HepG2 (cell line): ENCODE measurements around the gene STX4. TPM values are rescaled to one million over a fixed set of nuclear protein-coding genes. Genes with fewer than 3 reads are reported as not detected.

Experiments
- ATAC-seq: fragments of 200-7000 bp; cut with Tn5 transposase; 3 replicates; pipeline ENCODE4 v1.9.1; 2020; ENCODE audit warnings: mild to moderate bottlenecking, moderate library complexity
- BruUV-seq: library from RNA; stranded (reverse); fragments of 400-500 nt; replicated peaks from 2 replicates; lab custom pipeline; 2021; lab: Mats Ljungman, UMichigan
- CTCF ChIA-PET: fragments of 300-600 bp; formaldehyde crosslinking; extraction: SDS; loops from one replicate; lab custom pipeline; 2021; ENCODE audit warnings: low total read pairs, inconsistent platforms, low intra/inter-chr PET ratio; lab: Yijun Ruan, JAX
- POLR2A ChIA-PET: fragments of 350-600 bp; sonication (Branson Sonifier 250); formaldehyde crosslinking; loops from one replicate; lab custom pipeline; 2020; ENCODE audit warnings: antibody characterized with exemption, inconsistent platforms; lab: Yijun Ruan, JAX
- DNase-seq: peaks from one replicate; pipeline ENCODE4 v3.0.0-alpha.2; 2015; ENCODE audit warnings: low spot score
- FAIRE-seq: peaks from 3 replicates; lab custom pipeline; 2011; peaks lifted over from hg19 to GRCh38; lab: Jason Lieb, UNC
- H2AFZ ChIP-seq: one replicate; pipeline ENCODE4 v1.6.1; 2011; ENCODE audit warnings: low read length, inconsistent platforms
- H3K27ac ChIP-seq: fragments of 300-600 bp; 3 replicates; pipeline ENCODE4 v1.8.0; 2011; ENCODE audit warnings: mixed run types, mild to moderate bottlenecking, mixed read lengths, low read length, inconsistent platforms; ENCODE audit not compliant: insufficient read depth; ENCODE audit errors: extremely low read length
- H3K27me3 ChIP-seq, 2 experiments: fragments of 200-600 bp in 1 of 2; 2 replicates in 1 of 2; 3 replicates in 1 of 2; pipeline versions ENCODE4 v1.6.0 to v1.8.0; 2011; ENCODE audit warnings: low read length in 2 of 2, mild to moderate bottlenecking in 2 of 2, moderate library complexity in 2 of 2, inconsistent platforms in 1 of 2; ENCODE audit not compliant: insufficient read depth in 2 of 2, control insufficient read depth in 1 of 2
- H3K36me3 ChIP-seq, 2 experiments: fragments of 200-600 bp in 1 of 2; replicated peaks in 1 of 2; 2 replicates in 1 of 2; 3 replicates in 1 of 2; pipeline versions ENCODE4 v1.5.1 to v1.8.0; 2011; ENCODE audit warnings: low read length in 2 of 2, inconsistent platforms in 1 of 2; ENCODE audit not compliant: insufficient read depth in 2 of 2, control insufficient read depth in 1 of 2
- H3K4me1 ChIP-seq: 2 replicates; pipeline ENCODE4 v1.5.1; 2012; ENCODE audit warnings: low read length, inconsistent platforms; ENCODE audit not compliant: insufficient read depth
- H3K4me2 ChIP-seq: 2 replicates; pipeline ENCODE4 v1.6.0; 2011; ENCODE audit warnings: low read depth, low read length, inconsistent platforms
- H3K4me3 ChIP-seq, 3 experiments: fragments of 200-600 bp in 1 of 3; sonication (generic), shearing (Covaris generic) in 1 of 3; replicated peaks in 1 of 3; 2 replicates each; pipeline ENCODE4 v1.5.1; 2011 to 2016; ENCODE audit warnings: low read length in 3 of 3, inconsistent platforms in 2 of 3, low read depth in 2 of 3, mild to moderate bottlenecking in 2 of 3, control low read depth in 1 of 3, mixed read lengths in 1 of 3; ENCODE audit not compliant: insufficient read depth in 1 of 3
- H3K79me2 ChIP-seq: one replicate; pipeline ENCODE4 v1.6.1; 2011; ENCODE audit warnings: low read length, inconsistent platforms; ENCODE audit not compliant: insufficient read depth
- H3K9ac ChIP-seq: 2 replicates; pipeline ENCODE4 v1.6.0; 2011; ENCODE audit warnings: mild to moderate bottlenecking, low read depth, low read length, inconsistent platforms; ENCODE audit not compliant: insufficient read depth
- H3K9me3 ChIP-seq: 2 replicates; pipeline ENCODE4 v1.5.1; 2012; ENCODE audit warnings: mild to moderate bottlenecking, low read length
- H4K20me1 ChIP-seq: 2 replicates; pipeline ENCODE4 v1.6.0; 2011; ENCODE audit warnings: inconsistent platforms, mild to moderate bottlenecking, low read length, moderate library complexity; ENCODE audit not compliant: insufficient read depth
- FOSL1 ChIP-seq: sonication (generic); formaldehyde crosslinking; IDR thresholded peaks from 2 replicates; pipeline ENCODE4 v1.9.0; 2021; ENCODE audit warnings: missing genetic modification reagents, borderline replicate concordance
- GATA4 ChIP-seq: sonication (generic); IDR thresholded peaks from 2 replicates; pipeline ENCODE4 v1.6.1; 2016; ENCODE audit warnings: antibody characterized with exemption, low read depth, borderline replicate concordance
- SETDB1 ChIP-seq: sonication (generic); formaldehyde crosslinking; IDR thresholded peaks from 2 replicates; pipeline ENCODE4 v1.5.1; 2020; ENCODE audit warnings: missing genetic modification reagents, mild to moderate bottlenecking, borderline replicate concordance
- WGBS: methylation state at CpG from one replicate; pipeline ENCODE4 v1.1.6; 2017; ENCODE audit warnings: low lambda C conversion rate; 5-methylcytosine and 5-hydroxymethylcytosine counted together
- in situ Hi-C: cut with HindIII; loops from 2 replicates; pipeline ENCODE4 v1.10.0; 2017; ENCODE audit warnings: low pct_unique_long_range_greater_than_20kb; ENCODE audit not compliant: extremely low pct_ligation_motif_present
- intact Hi-C: fragments of 100-400 bp; cut with micrococcal nuclease; formaldehyde crosslinking; loops from one replicate; pipeline ENCODE4 v1.10.0; 2022; ENCODE audit not compliant: unreplicated experiment
- polyA plus RNA-seq, 8 experiments: library from polyadenylated mRNA; depleted of rRNA in 3 of 8; stranded (reverse) in 7 of 8; unstranded in 1 of 8; fragments of >200 nt; fragmentation: Illumina TruSeq in 4 of 8; extraction: Trizol in 4 of 8; gene quantifications; 2 replicates each; pipeline versions ENCODE4 v1.2.1 to v1.2.3, GENCODE V29; 2011 to 2016; ENCODE audit warnings: low read depth in 4 of 8, missing spikeins in 1 of 8, mixed read lengths in 1 of 8; ENCODE audit not compliant: insufficient read depth in 1 of 8
- total RNA-seq, 5 experiments: library from RNA; depleted of rRNA; stranded (reverse); fragments of >200 nt; fragmentation: Illumina TruSeq; extraction: Trizol; gene quantifications; 2 replicates each; pipeline ENCODE4 v1.2.3, GENCODE V29; 2016; ENCODE audit warnings: low read depth in 1 of 5
- TF ChIP-seq, protein P1 (sequence below): sonication (generic); formaldehyde crosslinking; IDR thresholded peaks from 2 replicates; pipeline ENCODE4 v1.5.0; 2020; ENCODE audit warnings: mild to moderate bottlenecking, missing genetic modification reagents

Gene STX4
- total and polyA plus RNA-seq, 2 of the 13 experiments (the other 11 are each of a cell fraction or from before 2014, with no cell fraction given): 29.2 to 34.6 TPM

DNA sequence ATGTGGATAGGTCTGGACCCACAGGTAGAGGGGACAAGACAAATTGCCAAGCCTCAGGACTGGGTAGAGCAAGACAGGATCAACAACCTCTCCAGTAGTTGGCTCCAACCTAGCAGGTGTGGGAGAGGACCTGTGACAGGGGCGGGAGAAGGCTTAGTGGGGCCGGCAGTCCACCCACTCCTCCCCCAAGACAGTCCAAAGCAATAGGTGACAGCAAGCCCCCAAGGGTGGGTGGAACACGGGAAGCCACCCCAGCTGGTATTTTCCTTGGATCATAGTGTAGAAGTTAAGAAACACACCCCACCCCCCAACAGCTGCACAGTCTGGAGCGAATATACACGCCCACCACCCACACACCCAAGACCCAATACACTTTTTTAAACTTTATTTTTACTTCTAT lies 4.1 kb upstream of the STX4 start (continued):
- no peak for TF ChIP-seq GATA4
- no peak for TF ChIP-seq FOSL1 (CRISPR knock-in tag)

DNA sequence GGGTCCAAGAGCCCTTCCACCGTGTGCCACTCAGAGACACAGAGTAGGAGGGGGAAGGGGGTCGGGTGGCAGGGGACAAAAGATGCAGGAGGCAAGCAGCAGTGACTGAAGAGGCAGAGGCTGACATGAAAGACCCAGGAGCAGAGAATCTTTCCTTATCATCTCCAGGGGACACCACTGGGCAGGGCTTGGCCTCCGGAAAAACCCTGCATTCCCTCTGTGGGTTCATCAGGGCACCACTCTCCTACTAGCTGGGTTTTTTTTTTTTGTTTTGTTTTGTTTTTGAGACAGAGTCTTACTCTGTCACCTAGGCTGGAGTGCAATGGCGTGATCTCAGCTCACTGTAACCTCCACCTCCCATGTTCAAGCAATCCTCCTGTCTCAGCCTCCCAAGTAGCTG lies 2.1 kb upstream of the STX4 start:
- Histone ChIP-seq H3K79me2 (peaks cover 5% of the 10 kb centered on the region), H3K4me2 (no peak overlapping the region), H3K9me3 (no peaks in the 10 kb centered on the region), H3K27me3 (no peaks in the 10 kb centered on the region; a peak in 1 of 5 replicates), H3K36me3 (peaks cover 0 to 4% of the 10 kb centered on the region in 2 experiments; a peak in 4 of 5 replicates), H3K9ac (no peak overlapping the region), H3K4me3 (no peak overlapping the region), H3K27ac (no peak overlapping the region), H2AFZ (no peak overlapping the region), H4K20me1 (peaks cover 4% of the 10 kb centered on the region; the same call in 1 of the 2 replicates), H3K4me1 (peaks cover 43% of the 10 kb centered on the region)
- in situ Hi-C loops (loop anchor here (5.0 kb wide), 1 partner anchor 41 kb away; the partner anchor contains the start of genes ZNF646 and ZNF668), intact Hi-C loops (no loop called here)
- ATAC-seq (no peak), DNase-seq (no peak), FAIRE-seq (no peak)
- TF ChIP-seq, protein P1, sequence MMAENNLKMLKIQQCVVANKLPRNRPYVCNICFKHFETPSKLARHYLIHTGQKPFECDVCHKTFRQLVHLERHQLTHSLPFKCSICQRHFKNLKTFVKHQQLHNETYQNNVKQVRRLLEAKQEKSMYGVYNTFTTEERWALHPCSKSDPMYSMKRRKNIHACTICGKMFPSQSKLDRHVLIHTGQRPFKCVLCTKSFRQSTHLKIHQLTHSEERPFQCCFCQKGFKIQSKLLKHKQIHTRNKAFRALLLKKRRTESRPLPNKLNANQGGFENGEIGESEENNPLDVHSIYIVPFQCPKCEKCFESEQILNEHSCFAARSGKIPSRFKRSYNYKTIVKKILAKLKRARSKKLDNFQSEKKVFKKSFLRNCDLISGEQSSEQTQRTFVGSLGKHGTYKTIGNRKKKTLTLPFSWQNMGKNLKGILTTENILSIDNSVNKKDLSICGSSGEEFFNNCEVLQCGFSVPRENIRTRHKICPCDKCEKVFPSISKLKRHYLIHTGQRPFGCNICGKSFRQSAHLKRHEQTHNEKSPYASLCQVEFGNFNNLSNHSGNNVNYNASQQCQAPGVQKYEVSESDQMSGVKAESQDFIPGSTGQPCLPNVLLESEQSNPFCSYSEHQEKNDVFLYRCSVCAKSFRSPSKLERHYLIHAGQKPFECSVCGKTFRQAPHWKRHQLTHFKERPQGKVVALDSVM (CRISPR knock-in tag): peak; percentile 89
- TF ChIP-seq SETDB1 (CRISPR knock-in tag): no peak
- 34% methylated on average over 4 of the region's 4 CpGs for WGBS
- ChIA-PET CTCF (no interaction called here), POLR2A (interaction anchor here (0.8 to 2.0 kb wide), 5 partner anchors 33 to 148 kb away, joined by 3 to 5 read pairs (median 4); partner anchors contain the start of genes FUS and KAT8)
- BruUV-seq: no TSS peak
